ENCODE results near the gene ULK3. TPM values are rescaled to one million over a fixed set of nuclear protein-coding genes. Genes with fewer than 3 reads are reported as not detected.
A peak's percentile ranks its signal among the peaks of the same experiment; 100 is the strongest.

The ULK3 gene
- total RNA-seq, 3 donors from 2014 or later (not counting 1 experiment from before 2014, with no cell fraction given): 54.8 to 75.1 (median 64.7) TPM

GRCh38 chr15:74827614-74828013 is 15.3 kb downstream of the ULK3 start:
- no peak for ATAC-seq
- H3K9me3 Mint-ChIP-seq: no peaks in the 10 kb centered on the region
- H3K4me3 Mint-ChIP-seq: no peak overlapping the region

GRCh38 chr15:74826921-74827320 is 16.0 kb downstream of the ULK3 start:
- Histone ChIP-seq H3K36me3 (ENCODE audit: control insufficient read depth, insufficient read depth, low read length) (no peaks in the 10 kb centered on the region), H3K27me3 (ENCODE audit: control insufficient read depth, insufficient read depth, low read length) (peaks cover 18% of the 10 kb centered on the region), H3K4me1 (ENCODE audit: control insufficient read depth, insufficient read depth, low read length) (peaks cover 9% of the 10 kb centered on the region), H3K4me3 (ENCODE audit: low read length) (no peak overlapping the region), H3K9me3 (ENCODE audit: control insufficient read depth, insufficient read depth, low read length) (no peaks in the 10 kb centered on the region), H3K27ac (ENCODE audit: low read length) (no peak overlapping the region)
- no peak for TF ChIP-seq CTCF (IDR thresholded peaks at IDR 0.05)
- Mint-ChIP-seq H3K4me1 (peaks cover 0 to 5% of the 10 kb centered on the region in 2 donors), H3K27ac (no peak overlapping the region), H3K27me3 (ENCODE audit: low read depth in 2 of 2) (peaks cover 8 to 24% of the 10 kb centered on the region in 2 donors), H3K9me3 (no peaks in the 10 kb centered on the region), H3K36me3 (no peaks in the 10 kb centered on the region), H3K4me3 (no peak overlapping the region)
- no peak for DNase-seq
- intact Hi-C loops (cut with micrococcal nuclease): no loop called here
- 25% methylated on average over 20 of the region's 21 CpGs for WGBS (ENCODE audit: insufficient coverage)
- ATAC-seq: no peak

More at GRCh38 chr15:74827614-74828013, 15.3 kb downstream of the ULK3 start:
- Histone ChIP-seq H3K9me3 (ENCODE audit: control insufficient read depth, insufficient read depth, low read length) (no peaks in the 10 kb centered on the region), H3K36me3 (ENCODE audit: control insufficient read depth, insufficient read depth, low read length) (no peaks in the 10 kb centered on the region), H3K4me1 (ENCODE audit: control insufficient read depth, insufficient read depth, low read length) (peaks cover 9% of the 10 kb centered on the region), H3K27ac (ENCODE audit: low read length) (no peak overlapping the region), H3K27me3 (ENCODE audit: control insufficient read depth, insufficient read depth, low read length) (peaks cover 18% of the 10 kb centered on the region), H3K4me3 (ENCODE audit: low read length) (no peak overlapping the region)
- intact Hi-C loops (cut with micrococcal nuclease): no loop called here
- WGBS (ENCODE audit: insufficient coverage): 65% methylated on average over 5 of the region's 5 CpGs
- no peaks in the 10 kb centered on the region for H3K36me3 Mint-ChIP-seq
- no peak overlapping the region for H3K27ac Mint-ChIP-seq
- no peak for TF ChIP-seq CTCF (IDR thresholded peaks at IDR 0.05)
- H3K4me1 Mint-ChIP-seq: peaks cover 0 to 5% of the 10 kb centered on the region in 2 donors
- H3K27me3 Mint-ChIP-seq (ENCODE audit: low read depth in 2 of 2): peaks cover 8 to 24% of the 10 kb centered on the region in 2 donors
- DNase-seq: no peak

- 9% methylated on average over 38 of the region's 44 CpGs for WGBS (ENCODE audit: insufficient coverage)
- Histone ChIP-seq H3K27ac (ENCODE audit: low read length) (no peak within 1 kb of the TSS), H3K27me3 (ENCODE audit: control insufficient read depth, insufficient read depth, low read length) (peaks cover 18% of the 10 kb centered on the region), H3K4me1 (ENCODE audit: control insufficient read depth, insufficient read depth, low read length) (peaks cover 14% of the 10 kb centered on the region), H3K4me3 (ENCODE audit: low read length) (no peak within 1 kb of the TSS), H3K36me3 (ENCODE audit: control insufficient read depth, insufficient read depth, low read length) (no peaks in the 10 kb centered on the region), H3K9me3 (ENCODE audit: control insufficient read depth, insufficient read depth, low read length) (no peaks in the 10 kb centered on the region)
- DNase-seq: peak; percentile 63 to 71
- Mint-ChIP-seq H3K27me3 (ENCODE audit: low read depth in 2 of 2) (peaks cover 8 to 24% of the 10 kb centered on the region in 2 donors), H3K9me3 (no peaks in the 10 kb centered on the region), H3K27ac (no peak within 1 kb of the TSS), H3K4me3 (no peak within 1 kb of the TSS), H3K36me3 (no peaks in the 10 kb centered on the region), H3K4me1 (peaks cover 0 to 5% of the 10 kb centered on the region in 2 donors)
- intact Hi-C loops (cut with micrococcal nuclease): no loop called here
- no peak for TF ChIP-seq CTCF (IDR thresholded peaks at IDR 0.05)
- peak; percentile 71 to 96 (median 86) for ATAC-seq
Measured at GRCh38 chr15:74826364-74826819, 16.6 kb downstream of the ULK3 start, which contains the start of gene CPLX3. Gene CPLX3 (plus strand): TSS chr15:74826627. CDS start chr15:74826704, 77 bp downstream.

- Mint-ChIP-seq H3K27ac (no peak overlapping the region), H3K36me3 (no peaks in the 10 kb centered on the region)
Measured at GRCh38 chr15:74825866-74826265, 17.1 kb downstream of the ULK3 start.

More at GRCh38 chr15:74825866-74826265, 17.1 kb downstream of the ULK3 start:
- H3K36me3 ChIP-seq (ENCODE audit: control insufficient read depth, insufficient read depth, low read length): no peaks in the 10 kb centered on the region
- no peak overlapping the region for H3K4me3 ChIP-seq (ENCODE audit: low read length)
- no peak overlapping the region for H3K27ac ChIP-seq (ENCODE audit: low read length)
- peaks cover 18% of the 10 kb centered on the region for H3K27me3 ChIP-seq (ENCODE audit: control insufficient read depth, insufficient read depth, low read length)
- 69% methylated on average over 9 of the region's 10 CpGs for WGBS (ENCODE audit: insufficient coverage)
- DNase-seq: no peak
- peaks cover 14% of the 10 kb centered on the region for H3K4me1 ChIP-seq (ENCODE audit: control insufficient read depth, insufficient read depth, low read length)
- Mint-ChIP-seq H3K27me3 (ENCODE audit: low read depth in 2 of 2) (peaks cover 8 to 24% of the 10 kb centered on the region in 2 donors), H3K4me3 (no peak overlapping the region), H3K4me1 (peaks cover 0 to 5% of the 10 kb centered on the region in 2 donors), H3K9me3 (no peaks in the 10 kb centered on the region)
- TF ChIP-seq CTCF (IDR thresholded peaks at IDR 0.05): no peak
- H3K9me3 ChIP-seq (ENCODE audit: control insufficient read depth, insufficient read depth, low read length): no peaks in the 10 kb centered on the region
- intact Hi-C loops (cut with micrococcal nuclease): no loop called here
- no peak for ATAC-seq
